Measurements from ENCODE around the gene SMARCC1. TPM values are rescaled to one million over a fixed set of nuclear protein-coding genes. Genes with fewer than 3 reads are reported as not detected.

SMARCC1 gene
- total RNA-seq, 1 experiment from 2014 or later, result 168 TPM

DNA sequence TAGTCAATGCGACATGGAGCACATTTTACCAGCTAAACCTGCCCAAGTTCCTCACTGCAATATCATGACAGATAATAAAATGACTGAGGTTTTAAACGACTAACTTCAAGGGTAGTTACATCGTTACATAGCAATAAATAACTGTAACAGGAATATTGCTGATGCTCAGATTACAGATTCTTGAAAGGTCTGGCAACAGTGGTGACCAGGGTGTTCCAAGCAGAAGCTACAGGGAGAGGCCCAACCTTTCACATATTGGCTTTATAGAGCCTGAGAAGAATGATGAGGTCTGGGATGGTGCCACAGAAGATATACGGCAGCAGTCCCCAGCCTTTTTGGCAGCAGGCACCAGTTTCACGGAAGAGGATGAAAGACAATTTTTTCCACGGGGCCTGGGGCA, 151.9 kb downstream of the SMARCC1 start:
- peaks cover 31 to 34% of the 10 kb centered on the region in 2 experiments for H3K36me3 ChIP-seq (ENCODE audit: control insufficient read depth in 1 of 2, insufficient read depth in 2 of 2, low read length in 2 of 2)
- CTCF ChIA-PET, result no interaction called here
- BruUV-seq (replicated peaks), result no TSS peak
- intact Hi-C loops (cut with micrococcal nuclease), result no loop called here
- H3K4me1 ChIP-seq (ENCODE audit: control insufficient read depth in 1 of 2, insufficient read depth in 2 of 2, low read length in 2 of 2), result no peaks in the 10 kb centered on the region
- RAD21 ChIA-PET (ENCODE audit: low non-redundant PET in 1 of 2, low total read pairs in 2 of 2, uncharacterized antibody in 2 of 2, unreplicated experiment in 2 of 2), result no interaction called here
- no peak overlapping the region for H3K4me3 ChIP-seq (replicated peaks in 1 of 2; ENCODE audit: low read depth in 1 of 2, low read length in 2 of 2)
- no peaks in the 10 kb centered on the region for H3K9me2 ChIP-seq (ENCODE audit: insufficient read depth)
- no peak overlapping the region for H3K9ac ChIP-seq (ENCODE audit: low read length)
- H3K4me2 ChIP-seq (ENCODE audit: low read length), result no peak overlapping the region
- no peak for TF ChIP-seq SIN3A (IDR thresholded peaks at IDR 0.05; ENCODE audit: low read depth)
- no peak for TF ChIP-seq SP1 (IDR thresholded peaks at IDR 0.05; ENCODE audit: low read depth)
- TF ChIP-seq TCF7L2 (IDR thresholded peaks at IDR 0.05; ENCODE audit: borderline replicate concordance, extremely low read depth, insufficient read depth, insufficient read length), result no peak
- no peak for TF ChIP-seq SRF (IDR thresholded peaks at IDR 0.05; ENCODE audit: low read depth)
- TF ChIP-seq, protein P1, sequence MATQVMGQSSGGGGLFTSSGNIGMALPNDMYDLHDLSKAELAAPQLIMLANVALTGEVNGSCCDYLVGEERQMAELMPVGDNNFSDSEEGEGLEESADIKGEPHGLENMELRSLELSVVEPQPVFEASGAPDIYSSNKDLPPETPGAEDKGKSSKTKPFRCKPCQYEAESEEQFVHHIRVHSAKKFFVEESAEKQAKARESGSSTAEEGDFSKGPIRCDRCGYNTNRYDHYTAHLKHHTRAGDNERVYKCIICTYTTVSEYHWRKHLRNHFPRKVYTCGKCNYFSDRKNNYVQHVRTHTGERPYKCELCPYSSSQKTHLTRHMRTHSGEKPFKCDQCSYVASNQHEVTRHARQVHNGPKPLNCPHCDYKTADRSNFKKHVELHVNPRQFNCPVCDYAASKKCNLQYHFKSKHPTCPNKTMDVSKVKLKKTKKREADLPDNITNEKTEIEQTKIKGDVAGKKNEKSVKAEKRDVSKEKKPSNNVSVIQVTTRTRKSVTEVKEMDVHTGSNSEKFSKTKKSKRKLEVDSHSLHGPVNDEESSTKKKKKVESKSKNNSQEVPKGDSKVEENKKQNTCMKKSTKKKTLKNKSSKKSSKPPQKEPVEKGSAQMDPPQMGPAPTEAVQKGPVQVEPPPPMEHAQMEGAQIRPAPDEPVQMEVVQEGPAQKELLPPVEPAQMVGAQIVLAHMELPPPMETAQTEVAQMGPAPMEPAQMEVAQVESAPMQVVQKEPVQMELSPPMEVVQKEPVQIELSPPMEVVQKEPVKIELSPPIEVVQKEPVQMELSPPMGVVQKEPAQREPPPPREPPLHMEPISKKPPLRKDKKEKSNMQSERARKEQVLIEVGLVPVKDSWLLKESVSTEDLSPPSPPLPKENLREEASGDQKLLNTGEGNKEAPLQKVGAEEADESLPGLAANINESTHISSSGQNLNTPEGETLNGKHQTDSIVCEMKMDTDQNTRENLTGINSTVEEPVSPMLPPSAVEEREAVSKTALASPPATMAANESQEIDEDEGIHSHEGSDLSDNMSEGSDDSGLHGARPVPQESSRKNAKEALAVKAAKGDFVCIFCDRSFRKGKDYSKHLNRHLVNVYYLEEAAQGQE (IDR thresholded peaks at IDR 0.05; ENCODE audit: low read depth), result no peak
- TF ChIP-seq EZH2phosphoT487 (IDR thresholded peaks at IDR 0.05; ENCODE audit: borderline replicate concordance), result no peak
- TF ChIP-seq POLR2A (IDR thresholded peaks at IDR 0.05; ENCODE audit: borderline replicate concordance, extremely low read depth, insufficient read depth, insufficient read length), result no peak
- no peak for TF ChIP-seq POLR2AphosphoS5 (IDR thresholded peaks at IDR 0.05; ENCODE audit: low read depth, low read length)
- TF ChIP-seq, protein P2, sequence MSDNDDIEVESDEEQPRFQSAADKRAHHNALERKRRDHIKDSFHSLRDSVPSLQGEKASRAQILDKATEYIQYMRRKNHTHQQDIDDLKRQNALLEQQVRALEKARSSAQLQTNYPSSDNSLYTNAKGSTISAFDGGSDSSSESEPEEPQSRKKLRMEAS (IDR thresholded peaks at IDR 0.05), result no peak
- no peak for TF ChIP-seq CBX3 (IDR thresholded peaks at IDR 0.05; ENCODE audit: low read depth)
- no peak for TF ChIP-seq RAD21 (IDR thresholded peaks at IDR 0.05; ENCODE audit: low read depth)
- no peaks in the 10 kb centered on the region for H3K9me3 ChIP-seq (ENCODE audit: control insufficient read depth in 1 of 2, insufficient read depth in 1 of 2, low read depth in 1 of 2, low read length in 2 of 2)
- H3K79me2 ChIP-seq (ENCODE audit: insufficient read depth, low read length), result no peaks in the 10 kb centered on the region
- H4K20me1 ChIP-seq (ENCODE audit: insufficient read depth), result no peaks in the 10 kb centered on the region
- no peak overlapping the region for H3K27ac ChIP-seq (ENCODE audit: low read depth, low read length)
- no peak overlapping the region for H2AFZ ChIP-seq (ENCODE audit: low read depth, low read length, poor library complexity, severe bottlenecking)
- no peak for DNase-seq (ENCODE audit: low read depth, low spot score)
- H3K27me3 ChIP-seq (ENCODE audit: insufficient read depth, low read length), result no peaks in the 10 kb centered on the region
- no peak for ATAC-seq
- POLR2A ChIA-PET, result no interaction called here
